KMS-11 (cell line): ENCODE data around the gene CTIF.

Experiments
- H2AFZ ChIP-seq: fragments of 200-600 bp; sonication (generic); 2 replicates; pipeline ENCODE4 v1.6.1; 2016; ENCODE audit warnings: antibody characterized with exemption, mixed run types, low read depth
- H3K27ac ChIP-seq: fragments of 200-600 bp; sonication (generic); 2 replicates; pipeline ENCODE4 v1.6.1; 2016; ENCODE audit warnings: mild to moderate bottlenecking, mixed run types
- H3K27me3 ChIP-seq: fragments of 200-600 bp; sonication (generic); 2 replicates; pipeline ENCODE4 v1.6.1; 2017; ENCODE audit warnings: mild to moderate bottlenecking, low read depth, mixed run types, moderate library complexity; ENCODE audit not compliant: insufficient read depth
- H3K36me3 ChIP-seq: fragments of 200-600 bp; sonication (generic); 2 replicates; pipeline ENCODE4 v1.6.1; 2017; ENCODE audit warnings: mild to moderate bottlenecking, mixed run types; ENCODE audit not compliant: insufficient read depth
- H3K4me1 ChIP-seq: fragments of 200-600 bp; sonication (generic); 2 replicates; pipeline ENCODE4 v1.6.1; 2016; ENCODE audit warnings: mild to moderate bottlenecking, low read depth, mixed run types; ENCODE audit not compliant: poor library complexity, severe bottlenecking
- H3K4me2 ChIP-seq: fragments of 200-600 bp; sonication (generic); 2 replicates; pipeline ENCODE4 v1.7.0; 2016; ENCODE audit warnings: mild to moderate bottlenecking, mixed run types
- H3K4me3 ChIP-seq: fragments of 200-600 bp; sonication (generic); IDR thresholded peaks from 2 replicates; pipeline ENCODE4 v1.6.1; 2017; ENCODE audit warnings: low read depth, low read length, mixed read lengths; ENCODE audit not compliant: insufficient read depth
- H3K79me2 ChIP-seq: fragments of 200-600 bp; sonication (generic); 2 replicates; pipeline ENCODE4 v1.6.1; 2016; ENCODE audit warnings: low read depth, mixed run types; ENCODE audit not compliant: insufficient read depth
- H3K9ac ChIP-seq: fragments of 200-600 bp; sonication (generic); 2 replicates; pipeline ENCODE4 v1.6.1; 2016; ENCODE audit warnings: mild to moderate bottlenecking, mixed run types
- H4K20me1 ChIP-seq: fragments of 200-600 bp; sonication (generic); 2 replicates; pipeline ENCODE4 v1.6.1; 2016; ENCODE audit warnings: mild to moderate bottlenecking, mixed run types; ENCODE audit not compliant: insufficient read depth
- TF ChIP-seq, protein P1 (sequence below): fragments of 200-600 bp; sonication (generic); conservative IDR thresholded peaks from 2 replicates; pipeline ENCODE4 v1.6.1; 2017; ENCODE audit warnings: low read depth, mild to moderate bottlenecking, antibody characterized with exemption, low read length, moderate library complexity, mixed read lengths

Gene CTIF

DNA sequence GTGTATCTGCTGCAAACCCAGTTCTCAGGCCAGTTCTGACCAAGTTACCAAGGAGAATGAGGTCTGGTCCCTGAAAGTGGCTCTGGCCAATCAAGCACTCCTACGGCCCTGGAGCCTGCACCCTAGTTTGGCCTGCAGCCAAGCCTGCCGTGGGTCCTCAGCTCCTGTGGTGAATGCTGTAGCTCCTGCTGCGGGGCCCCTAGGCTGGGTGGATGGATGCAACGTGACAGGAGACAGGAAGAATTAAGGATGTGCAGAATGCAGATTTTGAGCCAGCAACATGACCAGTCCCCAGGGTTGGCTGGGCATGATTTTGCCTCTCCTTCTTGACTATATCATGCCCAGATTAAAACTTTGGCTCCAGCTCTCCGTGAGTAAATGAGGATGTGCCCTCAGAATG, 314.8 kb downstream of the CTIF start:
- H3K27ac ChIP-seq, result no peak overlapping the region
- H2AFZ ChIP-seq, result no peak overlapping the region
- no peaks in the 10 kb centered on the region for H3K36me3 ChIP-seq
- peaks cover 26% of the 10 kb centered on the region for H3K4me1 ChIP-seq
- H3K79me2 ChIP-seq, result no peaks in the 10 kb centered on the region
- H4K20me1 ChIP-seq, result no peaks in the 10 kb centered on the region
- no peak overlapping the region for H3K4me2 ChIP-seq
- H3K27me3 ChIP-seq, result no peaks in the 10 kb centered on the region
- TF ChIP-seq, protein P1, sequence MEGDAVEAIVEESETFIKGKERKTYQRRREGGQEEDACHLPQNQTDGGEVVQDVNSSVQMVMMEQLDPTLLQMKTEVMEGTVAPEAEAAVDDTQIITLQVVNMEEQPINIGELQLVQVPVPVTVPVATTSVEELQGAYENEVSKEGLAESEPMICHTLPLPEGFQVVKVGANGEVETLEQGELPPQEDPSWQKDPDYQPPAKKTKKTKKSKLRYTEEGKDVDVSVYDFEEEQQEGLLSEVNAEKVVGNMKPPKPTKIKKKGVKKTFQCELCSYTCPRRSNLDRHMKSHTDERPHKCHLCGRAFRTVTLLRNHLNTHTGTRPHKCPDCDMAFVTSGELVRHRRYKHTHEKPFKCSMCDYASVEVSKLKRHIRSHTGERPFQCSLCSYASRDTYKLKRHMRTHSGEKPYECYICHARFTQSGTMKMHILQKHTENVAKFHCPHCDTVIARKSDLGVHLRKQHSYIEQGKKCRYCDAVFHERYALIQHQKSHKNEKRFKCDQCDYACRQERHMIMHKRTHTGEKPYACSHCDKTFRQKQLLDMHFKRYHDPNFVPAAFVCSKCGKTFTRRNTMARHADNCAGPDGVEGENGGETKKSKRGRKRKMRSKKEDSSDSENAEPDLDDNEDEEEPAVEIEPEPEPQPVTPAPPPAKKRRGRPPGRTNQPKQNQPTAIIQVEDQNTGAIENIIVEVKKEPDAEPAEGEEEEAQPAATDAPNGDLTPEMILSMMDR, result no peak
- H3K4me3 ChIP-seq, result no peak overlapping the region
- H3K9ac ChIP-seq, result no peak overlapping the region

DNA sequence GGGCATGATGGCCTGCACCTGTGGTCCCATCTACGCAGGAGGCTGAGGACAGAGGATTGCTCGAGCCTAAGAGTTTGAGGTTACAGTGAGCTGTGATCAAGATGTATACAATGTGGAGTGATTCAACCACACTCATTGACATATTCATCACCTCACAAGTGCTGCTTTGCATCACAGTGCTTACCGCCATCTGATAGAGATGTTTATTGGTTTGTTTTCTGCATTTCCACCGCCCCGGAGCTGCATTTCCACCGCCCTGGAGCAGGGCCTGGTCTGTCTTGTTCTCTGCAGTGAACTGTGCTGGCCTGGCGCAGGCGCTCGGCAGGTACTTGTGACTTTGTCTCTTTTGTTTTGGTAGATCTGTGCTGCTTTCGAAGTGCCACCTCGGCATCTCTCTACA, 315.9 kb downstream of the CTIF start:
- TF ChIP-seq, protein P1, result no peak
- Histone ChIP-seq H4K20me1 (no peaks in the 10 kb centered on the region), H3K4me3 (no peak overlapping the region), H2AFZ (no peak overlapping the region), H3K27ac (no peak overlapping the region), H3K4me2 (no peak overlapping the region), H3K27me3 (no peaks in the 10 kb centered on the region), H3K4me1 (peaks cover 26% of the 10 kb centered on the region), H3K79me2 (no peaks in the 10 kb centered on the region), H3K36me3 (no peaks in the 10 kb centered on the region), H3K9ac (no peak overlapping the region)

- TF ChIP-seq, protein P1, result no peak
- Histone ChIP-seq H3K36me3 (no peaks in the 10 kb centered on the region), H2AFZ (no peak overlapping the region), H3K9ac (no peak overlapping the region), H4K20me1 (no peaks in the 10 kb centered on the region), H3K4me3 (no peak overlapping the region), H3K4me2 (peak overlapping the region; percentile 11; the same call in 1 of the 2 replicates), H3K4me1 (peaks cover 26% of the 10 kb centered on the region), H3K79me2 (no peaks in the 10 kb centered on the region), H3K27ac (no peak overlapping the region), H3K27me3 (no peaks in the 10 kb centered on the region)
Measured at GRCh38 chr18:48855422-48856377, 316.9 kb downstream of the CTIF start.

DNA sequence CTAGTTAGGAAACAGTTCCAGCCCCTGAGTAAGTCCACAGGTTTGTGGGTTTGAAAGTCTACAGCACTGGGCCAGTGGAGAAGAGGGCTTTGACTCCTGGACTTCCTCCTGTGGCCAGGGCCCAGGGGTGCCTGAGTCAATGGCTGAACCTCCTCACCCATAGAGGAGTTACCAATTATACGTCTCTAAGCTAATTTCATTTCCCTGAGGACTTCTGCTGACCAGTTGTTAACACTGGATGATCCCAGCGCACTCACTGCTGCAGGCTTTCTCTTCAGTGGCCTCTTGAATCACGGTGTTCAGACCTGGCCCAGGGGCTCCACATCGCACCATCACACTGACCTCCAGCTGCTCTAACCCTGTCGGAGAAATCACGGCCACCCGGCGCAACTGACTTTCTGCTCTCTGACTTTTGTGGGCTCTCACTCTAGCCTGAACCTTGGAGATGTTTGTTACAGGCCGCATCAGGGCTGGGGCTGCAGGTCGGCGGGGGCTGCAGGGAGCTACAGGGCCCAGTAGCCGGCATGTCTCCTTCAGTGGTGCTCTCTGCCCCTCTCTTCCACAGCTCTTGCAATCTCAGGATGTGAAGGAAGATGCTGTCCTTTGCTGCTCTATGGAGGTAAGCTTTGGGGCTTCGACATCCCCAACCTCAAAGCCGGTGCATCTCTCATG, 318.3 kb downstream of the CTIF start:
- H3K9ac ChIP-seq, result no peak overlapping the region
- H3K4me2 ChIP-seq, result no peak overlapping the region
- no peaks in the 10 kb centered on the region for H4K20me1 ChIP-seq
- no peak overlapping the region for H2AFZ ChIP-seq
- no peak overlapping the region for H3K4me3 ChIP-seq
- TF ChIP-seq, protein P1, result no peak
- no peaks in the 10 kb centered on the region for H3K27me3 ChIP-seq
- H3K4me1 ChIP-seq, result peaks cover 25% of the 10 kb centered on the region
- H3K79me2 ChIP-seq, result no peaks in the 10 kb centered on the region
- H3K27ac ChIP-seq, result no peak overlapping the region
- H3K36me3 ChIP-seq, result no peaks in the 10 kb centered on the region
